ENCODE results near the gene NOXO1.
A peak's percentile ranks its signal among the peaks of the same experiment; 100 is the strongest.
"Not testable (repeated sequence)": the region's sequence is repeated elsewhere in the genome, so short reads cannot be mapped to it uniquely, and the experiment has no call there.

Gene NOXO1

GRCh38 chr16:1981398-1981836, at the start of gene NOXO1:
Gene NOXO1, minus strand, starts transcription at chr16:1981469. Its CDS starts 290 bp downstream, at chr16:1981179.
- FAIRE-seq: no peak

GRCh38 chr16:2030036-2030435, 48.8 kb upstream of the NOXO1 start:
- FAIRE-seq: no peak

- no peak for FAIRE-seq
These were observed 48.1 kb upstream of the NOXO1 start for GRCh38 chr16:2029350-2029749.

GRCh38 chr16:2028620-2029220, 47.5 kb upstream of the NOXO1 start:
- no peak for FAIRE-seq

- FAIRE-seq: no peak
These were observed 46.9 kb upstream of the NOXO1 start for GRCh38 chr16:2028146-2028545.

- no peak for FAIRE-seq
These were observed 46.0 kb upstream of the NOXO1 start for GRCh38 chr16:2027024-2028010.

GRCh38 chr16:2026461-2027023, 45.3 kb upstream of the NOXO1 start, which contains the start of gene NHERF2:
Gene NHERF2, plus strand, starts transcription at chr16:2026902. Its CDS starts 104 bp downstream, at chr16:2027006.
- no peak for FAIRE-seq

GRCh38 chr16:2025878-2026460, 44.7 kb upstream of the NOXO1 start:
- FAIRE-seq: no peak

- FAIRE-seq: no peak
These were observed 44.0 kb upstream of the NOXO1 start for GRCh38 chr16:2025251-2025650.

- no peak for FAIRE-seq
These were observed 42.8 kb upstream of the NOXO1 start for GRCh38 chr16:2024032-2024420.

- peak; percentile 46 for FAIRE-seq
These were observed 42.1 kb upstream of the NOXO1 start for GRCh38 chr16:2023092-2024031.

GRCh38 chr16:2022723-2023091, 41.4 kb upstream of the NOXO1 start:
- no peak for FAIRE-seq

- FAIRE-seq: no peak
These were observed 38.9 kb upstream of the NOXO1 start for GRCh38 chr16:2019921-2020831.

- no peak for FAIRE-seq
These were observed 38.2 kb upstream of the NOXO1 start, which contains the start of gene NPW for GRCh38 chr16:2019518-2019920. Gene NPW, plus strand, starts transcription at chr16:2019785.

- FAIRE-seq: no peak
These were observed 35.2 kb upstream of the NOXO1 start for GRCh38 chr16:2016407-2016922.

GRCh38 chr16:2015947-2016208, 34.6 kb upstream of the NOXO1 start:
- no peak for FAIRE-seq

- no peak for FAIRE-seq
These were observed 34.1 kb upstream of the NOXO1 start for GRCh38 chr16:2015117-2015946.

- no peak for FAIRE-seq
These were observed 32.3 kb upstream of the NOXO1 start for GRCh38 chr16:2013527-2013926.

- FAIRE-seq: not testable (repeated sequence)
These were observed 30.5 kb upstream of the NOXO1 start for GRCh38 chr16:2011726-2012125.
